Activated naive CD4-positive, alpha-beta T cell treated with anti-CD3 and anti-CD28 coated beads, Interleukin-2, amount 50 U/mL, for 16 hours (primary cell): ENCODE measurements around the gene NR3C2.
"Not testable (repeated sequence)": the region's sequence is repeated elsewhere in the genome, so short reads cannot be mapped to it uniquely, and the experiment has no call there.

ENCODE experiments used
- DNase-seq: peaks from one replicate; pipeline ENCODE4 v3.0.0-alpha.2; 2020

Gene NR3C2

DNA sequence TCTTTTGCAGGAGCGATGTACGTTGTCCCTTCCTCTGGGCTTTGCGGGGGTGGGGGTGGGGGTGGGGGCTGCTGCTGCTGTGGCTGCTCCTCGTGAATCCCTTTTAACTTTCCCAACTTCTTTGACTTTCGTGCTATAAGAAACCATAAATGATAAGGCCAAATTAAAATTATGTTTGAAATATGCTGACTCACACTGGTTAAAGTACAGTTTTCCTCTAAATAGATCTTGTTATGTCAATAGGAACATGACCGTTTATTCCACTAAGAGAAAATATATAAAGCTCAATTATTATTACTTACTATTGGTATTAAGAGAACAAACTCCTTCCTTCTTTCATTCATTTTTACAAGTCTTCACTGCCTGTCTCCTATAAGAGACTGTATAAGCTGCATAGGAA lies 287.4 kb downstream of the NR3C2 start:
- no peak for DNase-seq

DNA sequence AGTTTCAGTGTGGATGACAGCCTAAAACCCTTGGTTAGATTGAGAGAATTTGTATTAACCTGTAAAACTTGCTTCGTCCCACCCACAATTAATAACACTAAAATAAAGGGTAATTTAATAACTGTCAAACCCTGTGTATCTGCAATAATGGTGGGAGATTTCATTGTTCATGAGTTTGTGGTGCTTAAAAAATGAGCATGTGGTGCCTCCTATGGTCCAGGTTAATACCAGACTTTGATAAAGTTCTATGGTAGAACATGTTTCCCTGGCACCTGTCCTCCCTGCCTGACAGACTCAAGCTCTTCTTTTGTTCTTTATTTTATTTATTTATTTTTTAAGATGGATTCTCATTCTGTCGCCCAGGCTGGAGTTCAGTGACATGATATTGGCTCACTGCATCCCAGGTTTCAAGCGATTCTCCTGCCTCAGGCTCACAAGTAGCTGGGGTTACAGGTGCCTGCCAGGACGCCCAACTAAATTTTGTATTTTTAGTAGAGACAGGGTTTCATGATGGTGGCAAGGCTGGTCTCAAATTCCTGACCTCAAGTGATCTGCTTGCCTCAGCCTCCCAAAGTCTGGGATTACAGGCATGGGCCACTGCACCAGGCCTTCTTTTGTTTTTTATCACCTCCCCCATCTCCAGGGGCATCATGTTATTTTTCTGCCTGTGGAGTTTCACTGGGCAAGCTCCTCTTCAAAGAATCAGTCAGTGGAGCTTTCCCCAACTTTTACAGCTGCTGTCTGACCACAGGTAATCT lies 289.2 kb downstream of the NR3C2 start:
- DNase-seq, result no peak

DNA sequence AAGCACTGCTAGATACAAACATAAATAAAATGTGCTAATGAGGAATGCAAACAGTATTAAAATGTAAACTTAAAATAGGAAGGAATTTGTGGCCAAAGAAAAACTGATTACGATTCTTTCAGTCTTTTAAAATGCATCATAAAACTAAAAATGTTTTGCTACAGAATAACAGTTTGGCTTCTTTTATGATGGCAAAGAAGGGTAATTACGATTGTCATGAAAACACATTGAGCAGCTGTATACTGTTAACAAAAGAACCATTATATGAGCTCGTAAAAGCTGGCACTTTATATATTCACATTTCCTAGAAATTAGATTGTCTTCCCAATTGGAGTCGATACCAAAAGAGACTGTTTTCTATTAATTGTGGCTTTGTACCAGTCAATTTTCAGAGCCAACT lies 290.4 kb downstream of the NR3C2 start:
- no peak for DNase-seq

DNA sequence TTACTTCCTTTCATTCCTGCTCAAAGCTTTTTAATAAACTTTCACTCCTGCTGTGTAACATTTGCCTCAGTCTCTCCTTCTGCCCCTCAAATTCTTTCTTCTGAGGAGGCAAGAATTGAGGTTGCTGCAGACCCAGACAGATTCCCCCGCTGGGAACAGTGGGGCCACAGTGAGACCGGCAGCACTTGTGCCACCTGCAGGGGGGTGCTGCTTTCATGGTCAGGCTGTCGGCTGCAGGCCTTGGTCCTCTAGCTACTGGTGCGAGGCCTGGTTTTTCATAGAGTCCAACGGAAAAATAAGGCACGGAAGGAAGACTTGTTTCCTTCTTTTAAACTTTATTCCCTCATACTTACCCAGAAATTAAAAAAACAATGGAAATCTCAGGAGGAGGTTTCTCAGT lies 296.7 kb downstream of the NR3C2 start:
- no peak for DNase-seq

DNA sequence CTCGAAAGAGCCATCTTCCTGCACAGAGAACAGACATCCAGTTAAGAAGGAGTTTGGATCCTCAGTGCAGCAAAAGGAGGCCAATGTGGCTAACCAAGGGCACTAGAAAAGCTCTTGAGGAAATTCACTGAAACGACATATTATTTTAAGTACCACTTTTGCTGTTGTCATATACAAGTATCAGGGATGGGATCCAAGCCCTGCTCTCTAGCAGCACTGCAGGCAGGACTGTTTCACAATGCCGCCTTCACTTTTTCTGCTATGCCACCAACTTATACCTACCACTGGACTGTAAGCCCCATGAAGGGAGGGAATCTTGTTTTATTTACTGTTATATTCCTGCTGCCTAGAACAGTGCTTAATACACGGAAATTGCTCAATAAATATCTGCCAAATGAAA lies 299.0 kb downstream of the NR3C2 start:
- no peak for DNase-seq

DNA sequence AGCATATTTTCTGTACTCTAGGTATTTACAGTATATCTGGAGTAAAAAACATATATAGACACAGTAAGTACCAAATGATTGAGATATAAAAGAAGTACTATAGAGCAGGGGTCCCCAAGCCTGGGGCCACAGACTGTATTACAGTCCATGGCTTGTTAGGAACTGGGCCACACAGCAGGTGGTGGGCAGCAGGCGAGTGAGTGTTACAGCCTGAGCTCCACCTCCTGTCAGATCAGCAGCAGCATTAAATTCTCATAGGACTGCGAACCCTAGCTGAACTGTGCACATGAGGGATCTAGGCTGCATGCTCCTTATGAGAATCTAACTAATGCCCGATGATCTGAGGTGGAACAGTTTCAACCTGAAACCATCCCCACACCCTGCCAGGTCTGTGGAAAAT lies 300.7 kb downstream of the NR3C2 start:
- DNase-seq, result no peak

DNA sequence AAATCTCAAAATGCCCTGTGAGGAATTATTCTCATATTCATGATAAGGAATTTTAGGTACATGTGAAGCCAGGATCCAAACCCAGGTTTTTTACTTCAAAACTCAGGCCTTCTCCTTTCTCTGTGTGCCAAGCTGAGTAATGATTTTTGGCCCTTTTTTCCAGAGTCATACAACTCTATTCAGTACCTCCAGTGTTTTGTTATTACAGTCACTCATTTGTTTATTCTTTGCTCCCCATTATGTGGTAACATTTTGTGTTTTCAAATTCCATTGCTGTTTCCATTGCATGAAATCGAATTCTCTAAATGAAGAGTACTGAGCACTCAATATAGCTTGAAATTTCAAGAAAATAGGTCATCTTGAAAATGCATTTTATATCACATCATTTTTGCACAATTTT lies 315.4 kb downstream of the NR3C2 start:
- no peak for DNase-seq

DNA sequence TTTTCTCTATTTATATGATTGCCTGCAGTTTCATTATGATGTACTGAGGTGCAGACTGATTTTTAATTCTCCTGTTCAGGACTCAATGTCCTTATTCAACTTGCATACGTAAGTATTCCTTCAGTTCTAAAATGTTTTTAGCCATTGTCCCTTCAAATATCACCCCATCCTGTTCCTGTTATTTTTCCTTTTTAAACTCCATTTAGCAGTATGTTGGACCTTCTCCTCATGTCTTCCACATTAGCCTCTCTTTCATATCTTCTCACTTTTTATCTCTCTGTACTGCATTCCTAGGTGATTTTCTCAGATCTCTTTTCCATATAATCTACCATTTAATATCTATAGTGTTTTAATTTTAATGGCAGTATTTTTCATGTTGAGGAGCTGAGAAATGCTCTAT lies 317.7 kb downstream of the NR3C2 start:
- no peak for DNase-seq

DNA sequence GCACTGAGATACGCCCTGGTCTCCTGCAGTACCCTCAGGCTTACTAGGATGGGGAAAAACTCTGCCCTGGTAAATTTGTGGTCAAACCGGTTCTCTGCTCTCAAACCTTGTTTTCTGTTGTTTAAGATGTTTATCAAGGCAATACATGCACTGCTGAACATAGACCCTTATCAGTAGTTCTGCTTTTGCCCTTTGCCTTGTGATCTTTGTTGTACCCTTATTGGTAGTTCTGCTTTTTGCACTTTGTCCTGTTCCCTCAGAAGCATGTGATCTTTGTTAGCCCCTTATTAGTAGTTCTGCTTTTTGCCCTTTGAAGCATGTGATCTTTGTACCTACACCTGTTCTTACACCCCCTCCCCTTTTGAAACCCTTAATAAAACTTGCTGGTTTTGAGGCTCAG lies 319.1 kb downstream of the NR3C2 start:
- not testable (repeated sequence) for DNase-seq

DNA sequence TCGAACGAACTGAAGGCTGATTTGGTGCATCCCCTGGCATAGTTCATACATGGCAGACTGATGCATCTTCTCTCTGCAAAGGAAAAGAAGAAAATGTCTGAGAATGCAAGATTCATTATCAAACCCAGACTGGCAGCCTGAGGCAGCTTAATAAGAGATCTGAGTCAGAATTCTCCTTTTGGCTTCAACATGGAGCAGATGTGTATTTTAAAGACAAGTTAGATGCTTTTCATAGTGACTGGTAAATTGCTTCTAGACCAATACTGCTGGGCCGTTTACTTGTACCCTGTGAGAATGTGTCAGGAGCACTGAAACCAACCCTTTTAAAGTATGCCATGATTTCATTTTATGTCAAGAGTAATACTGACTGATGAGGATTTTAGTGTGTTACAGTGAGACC lies 322.0 kb downstream of the NR3C2 start:
- DNase-seq, result no peak

DNA sequence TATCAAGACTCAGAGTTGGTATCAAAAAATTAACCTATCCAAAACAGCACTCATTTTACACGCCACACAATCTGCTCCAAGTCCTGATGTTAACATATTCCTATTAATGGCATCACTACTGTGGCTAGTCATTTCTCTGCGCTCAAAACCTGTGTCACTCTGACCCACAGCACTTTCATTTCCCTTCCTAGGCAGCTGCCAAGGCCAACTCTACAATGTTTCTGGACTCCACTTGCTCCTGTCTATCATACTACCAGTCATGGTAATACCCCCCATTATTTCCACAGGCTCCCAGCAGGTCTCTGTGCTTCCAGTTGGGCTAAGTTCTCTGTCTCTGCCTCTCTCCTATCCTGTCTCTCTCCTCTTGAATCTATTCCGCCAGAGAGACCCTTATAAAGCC lies 323.6 kb downstream of the NR3C2 start:
- no peak for DNase-seq

DNA sequence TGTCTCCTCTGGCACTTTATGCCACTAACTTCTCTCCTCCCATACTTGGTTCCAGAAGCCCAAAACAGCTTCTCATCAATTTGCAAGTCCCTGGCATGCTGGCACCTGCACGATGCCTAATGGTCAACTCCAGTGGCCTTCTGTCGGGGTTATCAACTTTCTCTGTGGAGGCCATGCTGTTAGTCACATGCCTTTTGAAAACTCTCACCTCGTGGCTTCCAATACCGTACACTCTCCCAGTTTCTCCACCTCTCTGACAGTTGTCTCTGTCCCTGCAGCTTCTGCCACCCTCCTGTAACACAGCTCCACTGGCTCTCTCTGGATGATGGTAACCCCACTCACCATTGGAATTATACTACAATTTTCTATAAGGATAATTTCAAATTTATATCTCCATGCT lies 324.0 kb downstream of the NR3C2 start:
- DNase-seq, result no peak

DNA sequence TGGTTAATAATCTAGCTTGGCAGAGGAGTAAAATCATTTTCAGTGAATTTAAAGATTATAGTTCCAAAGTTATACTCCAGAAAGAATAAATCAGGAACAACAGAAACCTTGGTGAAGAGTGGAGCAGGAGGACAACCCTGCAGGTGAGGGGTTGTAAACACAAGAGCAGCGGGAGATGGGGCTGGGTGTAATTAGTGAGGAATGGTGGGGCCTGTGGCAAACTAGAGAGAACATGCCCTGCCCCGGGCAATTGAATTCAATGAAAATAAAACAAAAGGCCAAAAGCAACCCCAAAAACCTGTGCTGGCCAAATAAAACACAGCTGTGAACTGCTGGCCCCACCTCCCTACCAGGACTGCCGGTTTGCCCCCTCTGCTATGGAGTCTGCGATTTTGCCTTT lies 325.2 kb downstream of the NR3C2 start:
- DNase-seq, result no peak

DNA sequence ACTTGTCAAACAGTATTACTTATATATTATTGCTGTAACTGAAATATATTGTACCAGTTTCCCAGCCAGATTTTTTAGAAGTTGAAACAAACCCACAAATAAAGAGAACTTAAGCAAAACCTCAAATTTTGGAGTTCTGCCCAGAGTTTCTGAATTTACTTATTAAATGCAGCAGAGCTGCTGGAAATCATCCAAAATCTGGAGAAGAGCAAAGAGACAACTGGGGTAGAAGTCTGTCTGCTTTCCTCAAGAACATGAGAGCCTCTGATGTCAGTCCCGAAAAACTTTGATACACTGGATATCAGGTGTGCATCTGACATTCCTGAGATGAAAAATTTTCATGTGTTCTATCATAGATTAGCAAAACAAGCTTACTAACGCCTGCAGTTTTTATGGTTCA lies 325.9 kb downstream of the NR3C2 start:
- DNase-seq, result no peak

DNA sequence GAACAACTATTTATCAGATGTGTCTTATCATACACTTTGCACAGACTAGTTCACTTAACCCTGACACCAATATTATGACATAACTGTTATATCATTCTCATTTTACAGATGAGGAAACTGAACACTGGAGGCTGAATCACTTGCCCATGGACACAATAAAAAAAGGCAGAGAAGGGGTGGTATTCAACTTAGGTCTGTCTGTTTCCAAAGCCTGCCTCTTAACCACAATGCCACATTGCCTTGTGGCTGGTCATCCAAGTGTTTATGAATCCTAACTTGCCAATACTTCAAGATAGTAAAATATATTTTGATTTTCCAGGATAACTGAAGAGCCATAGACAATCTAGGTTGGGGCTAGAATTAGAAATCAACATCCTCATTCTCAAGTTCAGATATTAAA lies 327.8 kb downstream of the NR3C2 start:
- no peak for DNase-seq

DNA sequence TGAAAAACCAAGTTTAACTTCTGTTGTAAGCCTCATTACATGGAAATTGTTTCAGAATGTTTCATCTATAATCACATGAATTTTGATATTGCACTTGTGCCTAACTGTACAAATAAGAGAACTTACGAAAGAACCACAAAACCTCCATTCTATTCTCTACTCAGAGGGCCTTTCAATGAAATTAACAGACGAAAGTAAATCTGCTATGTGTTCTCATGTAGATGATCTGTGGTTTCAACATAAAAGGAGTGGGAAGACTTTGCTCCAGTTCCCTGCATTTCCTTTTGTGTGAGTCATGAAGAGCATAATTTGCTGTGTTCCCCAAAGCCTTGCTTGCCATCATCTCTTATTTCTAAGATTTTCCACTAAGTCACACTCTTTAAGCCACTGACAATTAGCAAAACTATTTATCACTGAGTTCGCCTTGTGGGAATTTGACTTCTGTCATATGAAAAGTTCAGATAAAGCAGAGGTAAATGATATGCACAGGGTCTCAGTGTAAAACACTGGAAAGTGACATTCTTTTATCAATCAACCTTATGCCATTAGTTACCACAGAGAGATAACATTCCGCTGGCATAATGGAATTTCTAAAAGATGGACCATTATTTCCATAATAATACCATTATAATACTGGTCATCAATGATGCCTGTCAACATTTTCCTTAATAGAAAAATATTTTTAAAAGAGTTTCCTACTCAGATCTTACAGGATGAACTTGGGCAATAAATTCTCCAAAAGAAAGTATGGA lies 329.8 kb downstream of the NR3C2 start:
- no peak for DNase-seq

DNA sequence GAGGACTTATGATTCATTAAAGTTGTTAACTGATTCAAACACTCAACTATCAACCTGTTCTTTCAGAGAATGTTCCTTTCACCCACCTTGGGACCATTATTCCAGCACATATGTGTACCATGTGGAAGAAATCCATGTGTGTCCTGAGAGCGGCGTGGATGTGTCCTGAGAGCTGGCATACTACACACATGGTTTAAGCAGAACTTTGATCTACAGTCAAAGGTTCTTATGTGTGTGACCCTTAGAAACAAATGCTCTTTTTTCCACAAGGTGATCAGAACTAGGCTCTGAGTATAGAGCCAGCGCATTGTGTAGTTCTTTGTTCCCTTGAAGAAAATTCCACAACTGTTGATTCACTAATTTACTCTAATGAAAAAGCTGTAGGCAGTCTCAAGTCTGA lies 332.0 kb downstream of the NR3C2 start:
- DNase-seq, result no peak

DNA sequence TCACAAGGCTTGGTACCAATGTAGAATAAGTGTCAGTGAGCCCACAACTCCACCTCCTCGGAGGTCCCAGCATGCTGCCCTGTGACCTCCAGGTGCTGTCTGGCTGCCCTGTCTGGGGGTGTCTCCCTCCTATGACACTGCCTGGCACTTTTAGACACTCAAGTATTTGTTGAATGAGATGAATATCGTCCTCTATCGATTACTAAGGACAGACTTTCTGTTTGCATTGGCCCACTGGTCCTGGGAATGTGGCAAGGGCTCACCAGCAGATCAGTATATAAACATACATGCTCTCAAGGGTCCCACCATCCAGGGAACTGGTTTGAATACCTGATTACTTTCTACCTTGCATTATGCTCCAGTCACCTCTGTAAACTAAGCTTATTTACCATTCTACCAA lies 333.0 kb downstream of the NR3C2 start:
- DNase-seq, result no peak

DNA sequence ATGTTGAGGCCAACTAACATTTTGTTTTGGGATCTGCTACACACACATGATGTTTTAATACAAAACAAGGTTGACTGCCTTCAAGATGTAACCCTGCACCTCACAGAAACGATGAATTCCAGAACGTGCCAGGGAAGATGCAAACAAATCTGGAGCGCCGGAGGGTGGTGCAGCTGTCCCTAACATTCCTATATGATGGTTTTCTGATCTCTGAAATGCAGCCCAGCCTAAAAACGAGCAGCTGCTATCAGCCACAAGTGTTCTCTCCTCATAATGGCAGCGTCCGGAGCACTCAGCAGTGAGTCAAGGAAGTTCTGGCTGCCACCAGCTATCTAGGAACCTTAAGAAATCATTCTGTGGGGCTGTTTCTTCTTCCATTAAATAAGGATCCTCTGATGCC lies 333.4 kb downstream of the NR3C2 start:
- DNase-seq, result no peak

DNA sequence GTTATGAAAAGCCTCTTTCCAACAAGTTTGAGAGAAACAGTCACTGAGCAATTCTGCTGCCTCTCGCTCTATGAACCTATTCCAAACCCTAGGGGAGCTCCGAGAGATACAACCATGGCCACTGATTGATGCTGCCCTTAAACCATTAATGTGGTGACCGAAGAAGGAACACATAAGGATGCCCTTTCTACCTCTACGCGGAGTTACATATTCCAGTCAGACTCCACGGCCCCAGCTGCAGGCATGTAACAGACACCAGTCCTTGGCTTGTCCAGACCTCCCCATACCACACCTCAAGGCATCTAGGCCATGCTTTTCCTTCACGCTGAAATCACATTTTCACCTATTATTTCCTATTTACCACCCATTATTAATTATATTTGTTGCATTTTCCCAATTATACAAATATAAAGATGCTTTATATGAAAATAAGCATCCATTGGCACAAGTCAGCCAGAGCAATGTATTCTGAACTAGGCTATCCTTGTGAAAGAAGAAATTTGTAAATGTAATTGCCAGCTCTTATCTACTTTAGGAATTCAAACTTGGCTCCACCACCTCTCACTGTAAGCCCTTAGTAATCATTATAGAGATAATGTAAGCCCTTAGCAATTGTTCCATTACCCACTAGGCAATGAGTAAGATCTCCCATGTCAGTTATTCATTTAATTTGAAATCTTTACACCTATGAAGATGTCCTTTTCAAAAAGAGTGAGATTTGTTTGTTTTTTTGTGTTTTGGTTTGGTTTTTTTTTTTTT lies 338.4 kb downstream of the NR3C2 start:
- no peak for DNase-seq

DNA sequence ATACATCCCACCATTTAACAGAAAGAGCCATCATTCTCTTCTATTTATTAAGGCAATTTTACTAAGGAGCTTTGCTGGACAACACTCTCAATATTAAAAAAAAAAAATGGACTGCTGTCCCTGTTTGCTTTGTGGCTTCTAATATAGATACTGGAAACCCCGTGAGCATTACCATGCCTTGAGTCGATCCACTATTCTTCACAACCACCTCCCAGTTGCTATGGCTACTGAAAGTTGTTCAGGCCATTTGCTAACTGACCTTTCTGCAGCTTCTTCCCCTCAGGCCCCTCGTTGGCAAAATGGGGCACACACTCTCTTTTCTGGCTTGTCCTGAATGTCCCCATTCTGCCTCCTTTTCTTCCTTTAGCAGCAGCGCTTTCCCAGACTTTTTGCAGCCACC lies 340.4 kb downstream of the NR3C2 start:
- DNase-seq, result no peak

DNA sequence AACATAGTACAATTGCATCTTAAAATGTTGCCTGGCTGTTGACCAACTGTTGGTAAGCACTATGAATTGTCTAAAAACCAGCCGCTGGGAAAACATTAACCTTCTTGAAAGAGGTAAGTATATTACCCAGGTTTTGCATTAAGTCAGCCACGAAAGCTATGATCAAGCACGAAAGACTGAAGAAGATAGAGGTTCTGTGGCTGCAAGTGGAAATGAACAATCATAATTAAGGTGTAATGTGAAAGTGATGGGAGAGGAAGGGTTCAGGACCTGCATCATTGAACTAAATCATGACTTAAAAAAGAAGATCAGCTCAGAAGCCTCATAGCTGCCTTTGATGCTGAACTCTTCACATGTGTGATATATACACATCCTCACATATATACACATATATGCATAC lies 341.0 kb downstream of the NR3C2 start:
- no peak for DNase-seq

DNA sequence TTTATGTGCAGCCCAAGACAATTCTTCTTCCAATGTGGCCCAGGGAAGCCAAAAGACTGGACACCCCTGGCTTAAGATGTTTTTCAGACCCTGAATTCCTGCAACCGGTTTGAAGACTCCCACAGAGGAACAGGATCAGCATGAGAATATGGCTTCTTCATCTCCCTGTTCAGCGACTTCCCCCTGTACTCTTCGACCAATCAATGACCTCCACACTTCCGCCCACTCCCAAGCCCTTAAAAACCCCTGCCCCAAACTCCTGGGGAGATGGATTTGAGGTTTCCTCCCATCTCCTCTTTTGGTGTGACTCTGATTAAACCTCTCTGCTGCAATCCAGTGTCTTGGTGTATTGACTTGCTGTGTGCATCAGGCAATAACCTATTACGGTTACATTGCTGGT lies 344.4 kb downstream of the NR3C2 start:
- no peak for DNase-seq

DNA sequence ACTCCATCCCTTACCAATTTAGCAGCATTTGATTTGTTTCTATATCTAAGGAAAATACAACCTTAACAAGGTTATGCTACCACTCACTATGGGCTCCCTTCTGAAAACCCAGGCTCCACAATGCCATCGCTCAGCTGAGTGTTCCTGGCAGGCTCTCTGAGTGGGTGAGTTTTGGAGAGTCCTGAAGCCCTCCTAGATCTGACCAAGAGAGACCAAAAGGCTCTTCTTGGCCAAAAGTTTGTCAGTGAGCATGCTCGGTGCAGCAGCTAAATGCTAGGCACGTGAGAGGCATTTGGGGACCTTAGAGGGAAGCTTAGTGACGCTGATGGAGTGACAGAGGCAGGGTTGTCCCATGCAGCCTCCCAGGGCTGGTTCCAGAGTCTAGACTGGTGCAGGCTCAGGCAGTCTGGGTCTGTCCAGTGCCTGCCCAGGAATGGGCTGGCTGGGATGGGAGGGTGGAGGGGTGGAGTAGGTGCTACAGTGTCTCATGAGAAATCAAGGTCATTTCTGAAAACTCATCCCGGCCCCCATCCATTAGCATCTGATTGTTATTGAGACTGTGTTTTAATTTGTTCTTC lies 346.8 kb downstream of the NR3C2 start:
- no peak for DNase-seq
